ENCODE data around the gene P3R3URF.
"Not testable (repeated sequence)": the region's sequence is repeated elsewhere in the genome, so short reads cannot be mapped to it uniquely, and the experiment has no call there.

The P3R3URF gene

GRCh38 chr1:46176211-46176865 lies at the start of gene P3R3URF:
Gene P3R3URF, minus strand, starts transcription at chr1:46176488. Its CDS starts 17 bp downstream, at chr1:46176471.
- no peak for DNase-seq

- no peak for DNase-seq
Observed at GRCh38 chr1:46224966-46225365, 48.7 kb upstream of the P3R3URF start.

- DNase-seq, result no peak
Observed at GRCh38 chr1:46223472-46223943, 47.2 kb upstream of the P3R3URF start.

GRCh38 chr1:46223055-46223454 lies 46.8 kb upstream of the P3R3URF start:
- DNase-seq, result not testable (repeated sequence)

- DNase-seq, result no peak
Observed at GRCh38 chr1:46221749-46222148, 45.5 kb upstream of the P3R3URF start.

GRCh38 chr1:46220808-46221207 lies 44.5 kb upstream of the P3R3URF start:
- no peak for DNase-seq

GRCh38 chr1:46219551-46220520 lies 43.5 kb upstream of the P3R3URF start:
- no peak for DNase-seq

- DNase-seq, result no peak
Observed at GRCh38 chr1:46218443-46218842, 42.2 kb upstream of the P3R3URF start.

- no peak for DNase-seq
Observed at GRCh38 chr1:46215504-46215903, 39.2 kb upstream of the P3R3URF start.

GRCh38 chr1:46211051-46211450 lies 34.8 kb upstream of the P3R3URF start:
- DNase-seq, result no peak

GRCh38 chr1:46210561-46210960 lies 34.3 kb upstream of the P3R3URF start:
- DNase-seq, result no peak

GRCh38 chr1:46206399-46206798 lies 30.1 kb upstream of the P3R3URF start:
- no peak for DNase-seq

- no peak for DNase-seq
Observed at GRCh38 chr1:46205791-46206190, 29.5 kb upstream of the P3R3URF start.

- no peak for DNase-seq
Observed at GRCh38 chr1:46205141-46205540, 28.9 kb upstream of the P3R3URF start.

- no peak for DNase-seq
Observed at GRCh38 chr1:46204406-46204742, 28.1 kb upstream of the P3R3URF start.

GRCh38 chr1:46203738-46204405 lies 27.6 kb upstream of the P3R3URF start:
- DNase-seq, result no peak

- DNase-seq, result no peak
Observed at GRCh38 chr1:46199233-46199749, 23.0 kb upstream of the P3R3URF start.

- no peak for DNase-seq
Observed at GRCh38 chr1:46197964-46198811, 21.9 kb upstream of the P3R3URF start, which contains the start of gene POMGNT1. Gene POMGNT1, minus strand, starts transcription at chr1:46198434. Its CDS starts 613 bp downstream, at chr1:46197821.

GRCh38 chr1:46197560-46197963 lies 21.3 kb upstream of the P3R3URF start:
- DNase-seq, result no peak

GRCh38 chr1:46196609-46197008 lies 20.3 kb upstream of the P3R3URF start:
- DNase-seq, result no peak

GRCh38 chr1:46194641-46195193 lies 18.4 kb upstream of the P3R3URF start:
- DNase-seq, result no peak
